GM19395 (cell line): ENCODE data around the gene SOX10.

ENCODE experiments used
- ATAC-seq: cut with Tn5 transposase; IDR thresholded peaks from one replicate; pipeline ENCODE4 v1.9.1; 2021; ENCODE audit warnings: mild to moderate bottlenecking, moderate library complexity; ENCODE audit not compliant: unreplicated experiment

Gene SOX10

GRCh38 chr22:37983860-37984791 lies at the start of gene SOX10:
TSS of gene SOX10 (minus strand) at chr22:37984555. CDS start at chr22:37983784, 771 bp downstream.
- no peak for ATAC-seq

DNA sequence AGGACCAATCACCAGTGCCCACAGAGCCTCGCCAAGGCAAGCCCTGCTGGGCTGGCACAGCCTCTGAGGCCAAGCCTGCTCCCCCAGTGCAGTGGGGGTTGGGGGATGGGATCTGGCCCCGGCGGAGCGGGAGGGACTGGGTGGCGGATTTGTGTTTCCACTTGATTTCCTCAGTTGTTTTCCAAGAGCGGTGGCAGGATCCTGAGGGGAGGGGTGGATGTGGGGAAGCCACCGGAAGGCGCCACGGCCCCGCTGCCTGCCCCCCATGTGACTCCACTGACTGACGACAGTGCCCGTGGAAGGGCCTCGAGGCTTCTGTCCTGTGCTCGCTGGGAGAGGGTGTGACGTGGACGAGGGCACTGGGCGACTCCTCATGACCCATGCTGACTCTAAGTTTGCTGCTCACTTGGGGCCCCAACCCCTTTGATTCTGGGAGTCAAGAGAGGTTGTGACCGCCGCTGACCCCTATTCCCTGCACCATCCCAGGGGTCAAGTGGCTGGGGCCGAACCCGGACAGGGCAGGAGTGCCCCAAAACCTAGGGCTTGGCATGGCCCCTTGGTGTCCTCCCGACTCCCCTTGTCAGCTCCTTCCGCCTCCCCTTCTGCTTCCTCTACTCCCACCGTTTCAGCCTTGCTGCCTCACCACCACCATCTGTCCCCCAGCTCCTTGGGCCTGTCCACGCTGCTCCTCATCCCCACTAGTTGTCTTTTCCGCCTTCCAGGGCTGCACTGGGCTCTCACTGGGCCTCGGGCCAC lies 49.3 kb upstream of the SOX10 start:
- no peak for ATAC-seq

- ATAC-seq = no peak
These were observed 48.5 kb upstream of the SOX10 start for GRCh38 chr22:38032681-38033521.

DNA sequence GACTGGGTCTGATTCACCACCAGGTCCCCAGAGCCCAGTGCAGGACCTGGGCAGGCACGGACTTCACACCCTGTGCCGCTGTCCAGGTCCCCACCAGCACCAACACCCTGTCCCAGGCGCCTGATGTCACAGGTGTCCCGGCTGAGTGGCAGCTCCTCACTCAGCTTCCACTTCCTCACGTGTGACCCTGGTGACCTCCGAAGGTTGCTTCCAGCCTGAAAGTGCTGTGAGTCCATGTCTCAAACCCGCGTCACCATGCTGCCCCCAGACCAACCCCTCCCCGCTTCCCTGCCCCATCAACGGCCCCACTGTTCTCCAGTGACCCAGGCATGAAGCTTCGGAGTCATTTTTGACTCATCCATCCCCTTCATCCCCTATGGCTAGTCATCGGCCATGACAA lies 47.1 kb upstream of the SOX10 start:
- ATAC-seq = no peak

- ATAC-seq = no peak
These were observed 46.2 kb upstream of the SOX10 start for GRCh38 chr22:38030311-38031133.

DNA sequence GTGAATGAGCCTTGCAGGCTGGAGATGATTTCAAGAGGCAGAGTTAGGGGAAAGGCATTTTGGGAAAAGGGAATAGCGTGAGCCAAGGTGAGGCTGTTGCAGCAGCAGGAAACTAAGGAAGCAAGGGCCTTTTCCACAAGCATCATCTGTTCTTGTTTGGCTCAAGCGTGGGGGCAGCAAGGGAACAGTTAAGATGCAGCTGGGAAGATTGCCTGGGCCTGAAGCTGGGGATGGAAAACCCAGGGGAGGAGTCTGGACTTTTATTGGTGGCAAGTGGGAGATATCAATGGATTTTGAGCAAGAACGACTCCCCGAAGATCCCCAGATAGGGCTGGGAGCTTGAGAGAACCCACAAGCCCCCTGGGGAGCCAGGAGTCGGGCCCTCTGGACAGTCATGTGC lies 45.5 kb upstream of the SOX10 start:
- no peak for ATAC-seq

DNA sequence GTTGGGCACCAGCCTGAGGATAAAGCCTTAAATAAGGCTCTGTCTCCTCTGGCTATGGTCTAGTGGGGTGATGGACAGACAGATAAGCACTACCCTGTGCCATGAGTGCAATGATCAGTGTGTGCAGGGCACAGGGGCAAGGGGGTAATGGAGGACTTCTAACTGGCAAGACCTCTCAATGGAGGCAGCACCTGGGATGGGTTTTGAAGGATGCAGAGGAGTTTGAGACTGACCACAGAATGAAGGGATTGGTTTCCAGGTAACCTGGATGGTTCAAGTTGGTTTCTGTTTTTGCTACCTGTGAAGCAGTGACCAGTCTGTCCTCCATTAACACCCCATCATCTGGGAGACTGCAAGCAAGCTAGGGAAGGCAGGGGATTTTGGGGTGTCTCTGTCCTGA lies 45.0 kb upstream of the SOX10 start:
- no peak for ATAC-seq

GRCh38 chr22:38028344-38029130 lies 44.2 kb upstream of the SOX10 start:
- ATAC-seq = no peak

DNA sequence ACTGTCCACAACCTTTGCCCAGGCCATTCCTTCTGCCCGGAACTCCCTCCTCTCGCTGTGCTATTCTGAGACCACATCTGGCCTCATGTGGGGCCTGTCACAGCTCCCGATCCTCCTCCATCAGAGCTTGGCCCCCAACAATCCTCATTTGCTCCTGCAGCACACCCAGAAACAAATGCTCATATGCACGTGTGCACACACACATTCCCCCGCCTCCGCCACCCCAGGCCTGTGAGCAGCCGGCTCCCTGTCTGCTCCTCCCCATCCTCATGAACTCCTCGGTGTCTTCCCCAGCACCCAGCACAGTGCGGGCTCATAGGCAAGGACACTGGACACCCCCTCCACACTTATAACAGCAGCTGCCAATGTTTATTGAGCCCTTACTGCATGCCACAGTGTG lies 43.1 kb upstream of the SOX10 start:
- no peak for ATAC-seq

DNA sequence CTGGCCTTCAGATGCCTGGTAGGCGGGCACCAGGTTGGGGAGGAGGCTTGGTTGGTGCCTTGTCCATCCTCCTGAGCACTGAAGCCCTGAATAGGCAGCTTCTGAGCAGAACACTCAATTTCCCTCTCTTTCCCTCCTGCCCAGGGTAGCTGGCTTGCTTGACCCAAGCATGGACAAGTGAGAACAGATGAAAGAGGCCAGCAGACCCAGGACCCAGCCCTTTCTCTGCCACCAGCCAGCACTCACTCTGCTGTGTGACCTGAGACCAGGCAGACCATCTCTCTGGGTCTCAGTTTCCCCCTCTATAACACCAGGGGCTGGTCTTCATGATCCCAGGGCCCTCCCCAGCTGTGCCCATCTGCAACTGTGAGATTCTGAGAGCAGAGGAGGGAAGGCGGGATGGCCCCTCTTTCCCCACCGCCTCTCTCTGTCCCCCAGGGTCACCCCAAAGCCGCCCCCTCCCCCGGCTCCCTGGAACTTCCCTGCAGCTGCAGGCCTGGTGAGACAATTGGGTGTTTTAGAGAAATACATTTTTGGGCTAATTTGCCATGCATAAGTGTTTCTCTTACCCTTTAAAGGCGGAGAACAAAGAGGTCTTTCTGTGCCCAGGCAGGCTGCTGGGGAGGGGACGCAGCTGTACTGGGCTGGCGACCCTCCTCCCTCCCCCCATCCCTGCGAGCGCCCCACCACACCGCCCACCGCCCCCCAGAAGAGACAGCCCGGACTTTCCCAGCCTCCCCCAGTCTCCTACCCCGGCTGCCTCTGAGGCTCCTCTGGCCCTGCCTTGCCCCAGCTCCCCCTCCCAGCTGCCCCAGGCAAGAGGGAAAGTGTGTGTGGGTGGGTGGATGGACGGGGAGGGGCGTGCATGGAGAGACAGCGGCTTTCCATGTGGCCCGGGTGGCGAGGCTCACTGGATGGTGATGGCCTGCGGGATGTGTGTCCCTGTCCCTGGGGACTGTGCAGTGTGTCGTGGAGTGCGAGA lies 42.1 kb upstream of the SOX10 start:
- ATAC-seq = no peak

DNA sequence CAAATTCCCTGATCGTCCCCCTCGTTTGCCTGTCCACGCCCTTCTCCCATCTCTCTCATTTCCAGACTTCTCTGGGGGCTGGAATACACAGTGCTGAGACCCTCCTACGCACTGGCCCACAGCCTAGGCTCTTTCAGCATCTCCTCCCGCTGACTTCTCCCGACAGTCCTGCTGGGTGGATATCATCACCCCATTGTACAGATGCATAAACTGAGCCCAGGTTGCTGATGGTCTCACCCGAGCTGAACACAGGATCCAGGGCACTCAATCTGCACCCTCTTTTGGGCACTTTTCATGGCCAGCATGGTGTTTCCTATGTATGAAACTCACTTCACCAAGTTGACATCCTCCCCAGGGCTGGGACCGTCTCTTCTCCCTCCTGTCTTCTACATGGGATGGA lies 41.2 kb upstream of the SOX10 start:
- ATAC-seq = no peak

DNA sequence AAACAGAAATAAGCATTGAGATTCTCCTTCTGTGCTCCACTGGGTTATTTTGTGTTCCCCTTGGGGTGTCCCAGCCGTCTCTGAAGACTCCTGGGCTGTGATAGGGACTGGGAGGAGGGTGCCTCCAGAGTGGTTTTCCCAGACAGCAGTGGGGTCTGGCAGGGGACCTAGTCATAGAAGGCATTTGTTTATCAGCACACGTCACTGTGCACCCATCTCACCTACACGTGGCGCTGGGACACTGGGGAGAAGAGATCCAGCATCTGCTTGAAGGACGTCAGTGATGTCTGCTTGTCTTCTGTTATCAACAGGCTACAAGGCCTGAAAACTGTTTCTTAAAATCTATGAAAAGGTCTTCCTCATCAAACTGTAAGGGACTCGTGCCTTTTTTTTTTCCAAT lies 38.7 kb upstream of the SOX10 start:
- ATAC-seq = no peak

GRCh38 chr22:38021206-38021605 lies 36.9 kb upstream of the SOX10 start:
- ATAC-seq = no peak

- no peak for ATAC-seq
These were observed 34.8 kb upstream of the SOX10 start for GRCh38 chr22:38018938-38019827.

GRCh38 chr22:38017939-38018885 lies 33.9 kb upstream of the SOX10 start:
- no peak for ATAC-seq

DNA sequence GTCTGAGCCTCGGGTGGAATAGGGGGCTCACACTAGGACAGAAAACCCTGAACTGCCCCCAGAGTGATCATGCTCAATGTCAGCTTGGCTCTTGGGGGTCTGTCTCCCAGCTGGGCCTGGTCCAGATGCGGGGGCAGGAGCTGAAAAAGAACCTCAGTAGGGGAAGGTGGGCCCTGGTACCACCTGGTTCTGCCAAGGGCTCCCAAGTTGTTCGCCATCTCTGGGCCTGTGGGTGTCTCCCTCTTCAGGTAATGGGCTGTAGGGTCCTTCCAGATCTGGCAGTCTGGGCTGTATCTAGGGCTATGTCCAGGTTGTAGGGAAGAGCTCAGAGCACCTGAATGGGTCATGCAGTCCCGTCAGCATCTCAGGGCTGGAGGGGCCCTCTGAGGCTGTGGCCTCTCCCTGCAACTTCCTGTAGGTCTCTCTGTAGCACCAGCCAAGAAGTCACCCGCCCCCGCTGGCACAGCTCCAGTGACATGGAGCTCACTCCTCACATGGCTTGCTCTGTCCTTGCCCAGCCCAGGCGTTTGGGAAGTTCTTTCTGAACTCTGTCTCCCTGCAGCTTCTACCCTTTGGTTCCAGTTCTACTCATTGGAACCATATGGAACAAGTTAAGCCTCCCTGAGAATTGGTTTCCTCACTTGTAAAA lies 33.0 kb upstream of the SOX10 start:
- ATAC-seq = no peak
